Motor neuron (in vitro differentiated cells): ENCODE results near the gene MTF1. TPM values are rescaled to one million over a fixed set of nuclear protein-coding genes. Genes with fewer than 3 reads are reported as not detected.

ENCODE experiments used
- ATAC-seq, 8 experiments: fragments of 200-7000 bp; cut with Tn5 transposase; replicated peaks in 6 of 8; 2 replicates each; pipeline ENCODE4 v1.8.0; 2021; ENCODE audit warnings: mild to moderate bottlenecking in 8 of 8, moderate library complexity in 8 of 8
- H3K27ac ChIP-seq, 2 donors: fragments of 250-450 bp; sonication (Bioruptor Pico); 2 replicates each; pipeline ENCODE4 v1.9.0; 2021; ENCODE audit warnings: antibody characterized with exemption in 2 of 2, mild to moderate bottlenecking in 2 of 2, moderate library complexity in 1 of 2
- H3K4me1 ChIP-seq, 2 donors: fragments of 250-450 bp; sonication (Bioruptor Pico); replicated peaks in 1 of 2; 2 replicates each; pipeline ENCODE4 v1.6.1; 2021; ENCODE audit warnings: antibody characterized with exemption in 2 of 2, mild to moderate bottlenecking in 2 of 2, moderate library complexity in 1 of 2
- H3K4me3 ChIP-seq, 5 donors: fragments of 250-450 bp; sonication (Bioruptor Pico); 2 replicates each; pipeline ENCODE4 v1.9.0; 2021; ENCODE audit warnings: antibody characterized with exemption in 5 of 5, mild to moderate bottlenecking in 5 of 5, moderate library complexity in 4 of 5
- WGBS, 10 experiments: fragments of 450-650 bp; shearing (Covaris generic); methylation state at CpG; one replicate each; pipeline ENCODE4 v1.0.0; 2022; 5-methylcytosine and 5-hydroxymethylcytosine counted together
- in situ Hi-C, 9 experiments: fragments of 400-800 bp; cut with MboI; loops; one replicate each; pipeline ENCODE4 v1.15.0; 2021; ENCODE audit warnings: low sequenced_read_pairs in 9 of 9, low pct_unique_long_range_greater_than_20kb in 2 of 9; ENCODE audit not compliant: unreplicated experiment in 9 of 9
- total RNA-seq, 8 experiments: library from RNA; unstranded; fragments of 300-600 nt; gene quantifications; 2 replicates each; pipeline versions ENCODE4 v1.2.3 to v1.2.4, GENCODE V29; 2022

Gene MTF1
- total RNA-seq, 8 experiments from 2014 or later: 3.5 to 7.3 (median 5.8) TPM

GRCh38 chr1:37761416-37762095 lies 97.8 kb downstream of the MTF1 start:
- no peak overlapping the region for H3K4me3 ChIP-seq
- H3K27ac ChIP-seq: no peak overlapping the region
- no peak for ATAC-seq
- in situ Hi-C loops: no loop called here
- 63 to 80% (median 74%) methylated on average over 2 to 34 of the region's 68 CpGs; no CpG with 5 or more reads in 6 of the 10 experiments for WGBS, 10 experiments
- H3K4me1 ChIP-seq: no peaks in the 10 kb centered on the region

Other genes starting within 250 kb of the MTF1 start
- 1 to 10 TPM in 1 of 8 experiments, under 1 TPM in 6, not detected in 1; 0.14 to 1.2 (median 0.31) TPM for gene RSPO1, start 224.7 kb downstream of the MTF1 start, total RNA-seq
- gene CDCA8, start 167.1 kb downstream of the MTF1 start, total RNA-seq: 10 to 100 TPM in 3 of 8 experiments, 1 to 10 TPM in 3, under 1 TPM in 2; 0.20 to 57.4 (median 3.2) TPM
- gene EPHA10, start 94.5 kb downstream of the MTF1 start, total RNA-seq: 1 to 10 TPM in 6 of 8 experiments, under 1 TPM in 2; 0.31 to 5.4 (median 2.6) TPM
- 10 to 100 TPM in 5 of 8 experiments, 1 to 10 TPM in 3; 2.3 to 49.7 (median 30.3) TPM for gene MANEAL, start 65.7 kb downstream of the MTF1 start, total RNA-seq
- gene C1orf122, start 51.8 kb downstream of the MTF1 start, total RNA-seq: 10 to 100 TPM; 20.4 to 83.0 (median 61.7) TPM
- gene YRDC, start 51.4 kb downstream of the MTF1 start, total RNA-seq: 10 to 100 TPM; 14.6 to 33.7 (median 19.6) TPM
- gene INPP5B, start 87.5 kb upstream of the MTF1 start, total RNA-seq: 10 to 100 TPM; 14.9 to 24.1 (median 20.6) TPM
- 100 to 1,000 TPM; 103 to 214 (median 122) TPM for gene SF3A3, start 130.4 kb upstream of the MTF1 start, total RNA-seq
- gene FHL3, start 145.9 kb upstream of the MTF1 start, total RNA-seq: 10 to 100 TPM in 3 of 8 experiments, 1 to 10 TPM in 5; 2.8 to 17.7 (median 8.0) TPM
- 10 to 100 TPM; 50.4 to 82.4 (median 75.2) TPM for gene UTP11, start 153.1 kb upstream of the MTF1 start, total RNA-seq
- 1 to 10 TPM in 7 of 8 experiments, under 1 TPM in 1; 0.91 to 7.6 (median 3.3) TPM for gene POU3F1, start 187.2 kb upstream of the MTF1 start, total RNA-seq